HG02885 (cell line): Measurements from ENCODE around the gene UQCRHL.
"Not testable (repeated sequence)": the region's sequence is repeated elsewhere in the genome, so short reads cannot be mapped to it uniquely, and the experiment has no call there.

ENCODE experiments used
- ATAC-seq: cut with Tn5 transposase; IDR thresholded peaks from one replicate; pipeline ENCODE4 v1.9.1; 2021; ENCODE audit warnings: mild to moderate bottlenecking; ENCODE audit not compliant: unreplicated experiment, poor library complexity

UQCRHL gene

DNA sequence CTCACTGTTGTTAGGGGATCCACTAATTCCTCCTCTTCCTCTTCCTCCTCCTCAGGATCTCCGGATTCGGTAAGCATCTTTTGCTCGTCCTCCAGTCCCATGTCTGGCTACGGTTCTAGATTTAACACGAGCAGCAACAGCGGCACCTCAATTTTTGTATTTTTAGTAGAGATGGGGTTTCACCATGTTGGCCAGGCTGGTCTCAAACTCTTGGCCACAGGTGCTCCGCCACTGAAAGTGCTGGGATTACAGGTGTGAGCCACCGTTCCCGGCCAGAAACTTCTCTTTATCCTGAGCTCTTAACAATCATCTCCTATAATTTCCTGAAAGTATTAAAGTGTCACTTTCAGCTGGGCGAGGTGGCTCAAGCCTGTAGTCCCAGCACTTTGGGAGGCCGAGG, at the start of gene UQCRHL:
Gene UQCRHL (minus strand): TSS at position 101 of the 400 bp plus-strand sequence. CDS start 0 bp downstream, at position 101.
- ATAC-seq: not testable (repeated sequence)

DNA sequence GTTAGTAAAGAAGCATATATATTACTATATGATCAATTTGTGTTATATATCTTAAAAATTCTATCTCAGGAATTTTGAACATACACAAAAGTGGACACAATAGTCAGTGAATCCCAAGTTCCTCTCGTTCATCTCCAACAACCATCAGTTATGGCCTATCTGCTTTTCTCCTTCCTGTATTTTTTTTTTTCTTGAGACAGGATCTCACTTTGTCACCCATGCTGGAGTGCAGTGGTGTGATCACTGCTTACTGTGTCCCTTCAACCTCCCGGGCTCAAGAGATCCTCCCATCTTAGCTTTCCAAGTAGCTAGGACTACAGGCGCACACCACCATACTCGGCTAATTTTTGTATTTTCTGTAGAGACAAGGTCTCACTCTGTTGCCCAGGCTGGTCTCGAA, 49.4 kb upstream of the UQCRHL start:
- ATAC-seq: no peak

DNA sequence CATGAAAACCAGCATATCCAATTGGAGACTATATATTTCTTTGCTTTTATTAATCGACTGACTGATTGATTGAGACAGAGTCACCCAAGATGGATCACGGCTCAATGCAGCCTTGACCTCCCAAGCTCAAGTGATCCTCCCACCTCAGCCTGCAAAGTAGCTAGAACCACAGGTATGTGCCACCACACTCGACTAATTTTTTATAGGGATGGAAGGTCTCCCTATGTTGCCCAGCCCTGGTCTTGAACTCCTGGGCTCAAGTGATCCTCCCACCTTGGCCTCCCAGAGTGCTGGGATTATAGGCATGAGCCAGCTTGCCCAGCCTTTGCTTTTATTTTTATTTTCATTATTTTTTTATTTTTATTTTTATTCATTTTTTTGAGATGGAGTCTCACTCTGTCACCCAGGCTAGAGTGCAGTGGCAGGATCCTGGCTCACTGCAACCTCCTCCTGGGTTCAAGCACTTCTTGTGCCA, 45.4 kb upstream of the UQCRHL start:
- no peak for ATAC-seq

DNA sequence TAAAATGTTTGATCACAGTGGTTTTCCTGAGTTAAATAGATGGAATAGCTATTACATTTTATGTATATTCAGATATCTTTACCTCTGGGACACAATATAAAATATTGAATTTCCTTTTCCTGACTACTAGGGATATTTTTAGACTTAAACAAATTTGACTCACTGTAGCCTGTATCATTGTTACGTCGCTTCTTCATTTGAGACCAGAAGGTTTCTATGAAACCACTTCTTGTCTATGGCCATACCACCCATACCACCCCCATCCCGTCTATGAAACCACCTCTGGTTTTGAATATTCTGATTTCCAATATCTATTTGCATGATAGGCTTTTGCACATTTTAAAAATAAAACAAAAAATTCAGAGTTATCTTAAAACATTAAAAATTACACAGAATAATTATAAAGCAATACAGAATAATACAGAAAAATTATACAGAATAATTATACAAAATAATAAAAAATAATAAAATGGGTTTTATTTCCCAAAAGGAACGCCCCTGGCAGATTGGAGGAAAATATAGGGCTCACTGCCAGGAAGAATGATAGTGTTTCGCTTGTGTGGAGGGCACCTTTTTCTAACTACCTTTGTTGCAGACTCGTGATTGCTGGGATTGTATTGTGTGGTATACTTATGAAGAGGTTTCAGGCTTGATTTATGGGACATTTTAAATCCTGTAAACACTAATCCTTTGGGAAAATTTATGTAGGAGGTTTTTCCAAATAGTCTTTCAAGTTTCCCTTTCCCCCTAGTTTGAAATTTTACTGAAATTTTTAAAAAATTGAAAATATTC, 44.8 kb upstream of the UQCRHL start:
- ATAC-seq: no peak

DNA sequence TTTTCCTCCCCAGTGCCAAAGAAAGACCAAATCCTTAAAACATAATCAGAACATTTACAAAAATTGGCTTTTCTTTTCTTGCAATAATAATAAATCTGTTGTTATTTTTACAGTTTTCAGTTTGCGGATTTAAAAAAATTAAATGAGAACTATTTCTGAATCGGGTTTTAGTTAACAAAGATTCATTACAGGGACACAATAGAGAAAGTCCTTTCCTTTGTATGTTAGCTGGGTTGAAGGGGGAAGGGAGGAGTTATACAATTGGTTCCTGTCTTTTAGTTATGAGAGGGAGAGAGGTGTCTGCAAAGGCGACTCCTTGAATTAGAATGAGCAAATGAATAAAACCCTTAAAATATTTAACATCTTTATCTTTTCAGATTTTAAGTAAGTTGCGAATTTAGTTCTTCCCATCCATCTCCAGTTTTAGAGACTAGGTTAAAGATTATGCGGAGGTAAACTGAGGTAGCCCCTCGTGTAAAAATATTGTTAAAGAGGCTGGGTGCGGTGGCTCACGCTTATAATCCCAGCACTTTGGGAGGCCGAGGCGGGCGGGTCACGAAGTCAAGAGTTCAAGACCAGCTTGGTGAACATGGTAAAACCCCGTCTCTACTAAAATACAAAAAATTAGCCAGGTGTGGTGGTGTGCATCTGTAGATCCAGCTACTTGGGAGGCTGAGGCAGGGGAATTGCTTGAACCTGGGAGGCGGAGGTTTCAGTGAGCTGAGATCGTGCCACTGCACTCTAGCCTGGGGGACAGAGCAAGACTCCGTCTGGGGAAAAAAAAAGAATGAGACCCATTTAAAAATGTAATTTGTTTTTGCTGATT, 44.0 kb upstream of the UQCRHL start:
- ATAC-seq: no peak

DNA sequence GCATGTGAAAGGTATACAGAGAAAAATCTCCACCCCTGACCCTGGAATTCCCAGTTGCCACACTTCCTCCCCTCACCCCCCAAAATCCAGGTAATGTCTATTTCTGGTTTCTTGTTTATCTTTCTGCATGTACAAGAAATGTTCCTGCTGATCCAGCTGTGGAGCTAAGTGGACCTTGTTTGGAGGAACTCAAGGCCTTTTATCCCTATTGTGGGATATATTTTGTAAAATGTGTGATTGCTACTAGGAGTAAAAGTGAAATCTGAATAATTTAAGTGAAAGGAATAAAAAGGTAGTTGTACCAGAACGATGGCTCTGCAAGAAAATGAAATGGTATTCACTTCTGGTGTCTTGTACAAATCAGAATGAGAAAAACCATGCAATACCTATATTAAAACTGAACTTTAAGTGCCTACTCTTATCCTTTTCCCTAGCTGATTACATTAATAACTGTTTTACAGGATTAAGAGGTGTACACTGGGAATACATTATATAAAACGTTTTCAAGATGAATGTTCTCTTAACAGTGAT, 43.1 kb upstream of the UQCRHL start:
- no peak for ATAC-seq

DNA sequence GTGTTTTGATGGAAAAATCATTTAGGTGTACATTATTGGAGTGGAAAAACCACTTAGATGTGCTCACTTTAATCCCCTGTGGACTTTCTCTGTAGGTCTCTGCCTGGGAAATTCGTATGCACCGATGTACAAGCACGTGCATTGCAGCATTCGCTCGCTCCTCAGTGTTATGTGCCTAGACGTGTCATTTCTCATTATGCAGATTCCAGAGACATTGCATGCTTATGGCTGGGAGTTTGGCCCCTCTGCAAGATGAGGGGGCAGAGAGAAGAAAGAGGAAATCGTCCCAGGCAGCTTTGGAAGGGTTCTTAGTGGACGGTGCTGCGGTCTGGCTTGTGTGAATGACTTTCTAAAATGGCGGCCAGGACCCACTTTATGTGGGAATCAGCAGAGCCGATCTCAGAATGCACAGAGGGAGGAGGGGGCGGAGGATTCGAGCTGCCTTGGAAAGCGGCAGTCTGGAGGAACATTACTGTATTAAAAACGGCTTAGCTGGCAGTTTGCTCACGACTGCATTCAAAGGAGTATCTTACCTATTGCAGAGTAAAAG, 42.4 kb upstream of the UQCRHL start:
- ATAC-seq: no peak

DNA sequence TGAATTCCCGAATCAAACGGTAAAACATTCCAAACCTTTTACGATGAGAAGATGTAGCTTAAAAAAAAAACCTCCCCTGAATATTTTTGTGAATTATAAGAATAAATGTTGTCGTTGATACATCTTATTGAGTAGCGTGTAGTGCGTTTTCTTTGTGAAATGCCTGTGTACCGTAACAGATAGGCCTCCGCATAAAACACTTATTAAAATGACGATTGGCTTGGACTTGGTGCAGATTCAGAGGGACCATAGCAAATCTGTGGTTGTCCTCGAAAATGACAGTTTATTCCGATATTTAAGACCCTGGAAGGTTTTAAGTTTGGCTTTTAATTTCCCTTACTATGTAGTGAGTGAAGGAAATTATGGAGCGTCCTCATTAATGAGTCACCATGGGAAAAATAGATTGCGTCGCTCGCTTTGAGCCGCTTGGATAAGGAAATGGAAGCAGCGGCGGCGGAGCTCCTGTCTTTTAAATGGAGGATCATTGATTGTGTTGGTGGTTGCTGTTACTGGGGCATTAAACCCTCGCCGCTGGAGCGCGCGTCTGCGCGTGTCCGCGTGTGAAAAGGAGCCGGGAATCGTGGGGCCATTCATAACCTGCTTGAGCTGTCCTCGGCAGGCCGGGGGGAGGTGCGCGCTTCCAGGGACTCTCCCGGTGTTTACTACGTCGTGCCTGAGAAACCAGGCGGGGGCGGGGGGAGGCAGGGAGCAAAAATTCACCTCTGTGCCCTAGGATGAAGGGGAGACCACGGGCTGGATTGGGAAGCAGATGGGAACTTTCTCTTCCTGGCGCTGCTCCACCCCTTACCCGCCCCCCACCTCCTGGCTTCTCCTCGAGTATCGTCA, 41.7 kb upstream of the UQCRHL start:
- ATAC-seq: no peak

DNA sequence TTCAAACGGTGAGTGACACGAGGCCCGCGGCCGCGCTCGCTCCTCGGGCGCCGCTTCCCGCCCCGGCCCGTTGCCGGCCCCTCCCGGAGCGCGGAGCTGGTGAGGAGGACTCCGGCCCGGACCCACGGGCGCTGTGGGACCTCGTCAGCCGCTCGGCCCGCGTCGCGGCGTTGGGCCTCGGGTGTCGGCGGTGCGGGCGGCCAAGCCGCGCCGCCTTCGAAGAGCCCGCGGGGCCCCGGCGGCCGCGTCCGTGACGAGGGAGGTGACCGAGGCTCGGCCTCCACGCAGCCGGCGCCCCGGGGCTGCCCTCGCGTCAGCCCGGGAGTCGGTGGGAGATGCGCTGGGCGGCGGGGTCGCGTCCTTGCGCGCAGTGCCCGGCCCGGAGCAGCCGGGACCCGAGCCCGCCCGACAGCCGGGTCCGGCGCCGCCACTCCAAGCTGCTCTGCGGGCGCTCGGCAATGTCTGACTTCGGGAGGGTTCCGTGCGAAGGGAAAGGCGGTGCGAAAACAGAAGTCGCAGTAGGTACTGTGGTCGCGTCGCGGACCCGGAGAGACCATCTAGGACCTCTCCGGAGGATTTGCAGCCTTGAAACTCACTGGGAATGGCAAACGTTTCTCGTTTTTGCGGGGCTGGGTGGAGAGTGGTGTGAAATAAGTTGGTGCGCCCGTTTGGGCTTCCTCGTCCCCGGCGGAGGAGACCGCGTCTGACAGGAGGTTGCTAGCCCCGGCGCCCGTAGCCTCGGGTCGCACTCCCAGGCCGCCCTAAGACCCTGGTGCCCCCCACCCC, 40.9 kb upstream of the UQCRHL start:
- ATAC-seq: peak; percentile 17

DNA sequence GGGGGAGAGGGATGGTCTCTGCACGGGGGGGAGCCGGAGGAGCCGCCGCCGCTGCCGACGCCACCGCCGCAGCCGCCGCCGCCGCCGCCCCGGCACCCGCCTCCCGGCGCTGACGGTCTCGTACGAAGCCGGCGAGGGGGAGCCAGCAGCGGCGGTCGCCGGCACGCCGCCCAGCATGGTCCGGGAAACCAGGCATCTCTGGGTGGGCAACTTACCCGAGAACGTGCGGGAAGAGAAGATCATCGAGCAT, 40.4 kb upstream of the UQCRHL start:
- no peak for ATAC-seq

DNA sequence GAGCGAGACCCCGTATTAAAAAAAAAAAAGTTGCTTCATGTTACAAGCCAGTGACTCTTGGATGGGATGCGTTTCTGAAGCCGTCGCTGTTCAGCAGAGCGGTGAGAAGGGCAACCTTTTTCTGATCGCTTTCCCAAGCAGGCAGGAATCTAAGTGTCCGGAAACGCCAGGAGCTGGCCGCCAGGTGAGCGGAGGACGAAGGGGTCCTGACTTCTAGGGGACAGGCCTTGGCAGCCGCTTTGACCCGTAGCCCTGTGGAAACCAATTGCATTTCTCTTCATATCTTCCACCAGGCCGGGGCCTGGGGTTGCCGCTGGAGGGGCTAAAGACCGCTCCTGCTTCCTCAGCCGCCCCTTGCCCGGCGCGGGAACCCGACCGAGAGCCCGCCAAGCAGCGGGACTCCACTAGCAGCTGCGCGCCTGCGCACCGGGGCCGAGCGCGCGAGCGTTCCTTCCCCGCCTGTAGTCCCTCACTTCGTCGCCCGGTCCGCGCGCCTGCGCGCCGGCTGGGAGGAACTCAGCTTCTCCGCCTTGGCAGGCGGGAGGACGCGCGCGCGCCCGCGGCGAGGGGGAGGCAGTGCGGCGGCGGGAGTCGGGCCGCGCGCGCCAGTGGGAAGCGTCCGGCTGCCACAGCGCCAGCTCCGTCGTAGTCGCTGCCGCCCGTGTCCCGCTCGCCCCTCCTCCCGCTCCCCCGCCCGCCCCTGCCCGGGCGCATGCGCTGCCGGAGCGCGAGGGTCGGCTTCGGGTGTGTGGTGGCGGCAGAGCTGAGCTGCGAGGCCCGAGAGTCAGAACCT, 39.8 kb upstream of the UQCRHL start, which contains the start of gene SPEN:
Gene SPEN (plus strand): TSS at position 608 of the 793 bp plus-strand sequence. CDS start 361 bp downstream, outside the sequence.
- ATAC-seq: peak; percentile 67

DNA sequence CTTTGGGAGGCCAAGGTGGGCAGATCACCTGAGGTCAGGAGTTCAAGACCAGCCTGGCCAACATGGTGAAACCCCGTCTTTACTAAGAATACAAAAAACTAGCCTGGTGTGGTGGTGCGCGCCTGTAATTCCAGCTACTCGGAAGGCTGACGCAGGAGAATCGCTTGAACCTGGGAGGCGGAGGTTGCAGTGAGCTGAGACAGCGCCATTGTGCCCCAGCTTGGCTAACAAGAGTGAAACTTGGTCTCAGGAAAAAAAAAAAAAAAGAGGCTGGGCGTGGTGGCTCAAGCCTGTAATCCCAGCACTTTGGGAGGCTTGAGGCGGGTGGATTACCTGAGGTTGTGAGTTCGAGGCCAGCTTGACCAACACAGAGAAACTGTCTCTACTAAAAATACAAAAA, 38.6 kb upstream of the UQCRHL start:
- not testable (repeated sequence) for ATAC-seq

DNA sequence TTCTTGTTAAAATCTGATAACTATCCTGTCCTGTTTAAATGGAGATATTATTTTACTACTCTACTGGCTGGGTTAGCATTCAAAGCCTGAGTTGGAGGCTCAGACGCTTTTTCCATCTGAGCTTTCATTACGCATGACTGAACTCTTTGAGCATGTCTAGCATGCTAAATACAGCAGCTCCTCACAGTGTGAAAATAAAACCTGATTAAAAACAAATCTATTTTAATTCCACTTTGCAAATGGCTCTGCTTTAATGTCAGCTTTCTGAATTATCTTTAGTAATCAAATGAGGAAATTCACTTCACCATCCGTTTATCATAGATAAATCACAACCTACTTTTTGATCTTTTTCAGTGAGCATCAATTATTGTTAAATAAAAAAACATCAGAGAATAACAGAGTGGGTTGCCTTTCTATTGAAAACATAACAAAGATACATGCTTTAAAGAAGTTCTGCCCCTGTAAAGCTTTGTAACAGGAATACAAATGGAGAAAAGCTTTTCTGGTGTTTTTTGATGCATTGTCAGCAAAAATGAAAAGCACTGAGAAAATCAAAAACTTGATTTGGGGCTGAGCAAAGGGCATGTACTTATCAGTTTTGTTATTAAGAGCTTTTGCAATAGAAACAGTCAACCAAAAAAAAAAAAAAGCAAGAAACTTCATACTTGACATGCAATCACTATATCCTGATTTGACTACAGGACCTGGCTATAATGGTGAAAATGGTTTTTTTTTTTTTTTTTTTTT, 36.5 kb upstream of the UQCRHL start:
- ATAC-seq: no peak

DNA sequence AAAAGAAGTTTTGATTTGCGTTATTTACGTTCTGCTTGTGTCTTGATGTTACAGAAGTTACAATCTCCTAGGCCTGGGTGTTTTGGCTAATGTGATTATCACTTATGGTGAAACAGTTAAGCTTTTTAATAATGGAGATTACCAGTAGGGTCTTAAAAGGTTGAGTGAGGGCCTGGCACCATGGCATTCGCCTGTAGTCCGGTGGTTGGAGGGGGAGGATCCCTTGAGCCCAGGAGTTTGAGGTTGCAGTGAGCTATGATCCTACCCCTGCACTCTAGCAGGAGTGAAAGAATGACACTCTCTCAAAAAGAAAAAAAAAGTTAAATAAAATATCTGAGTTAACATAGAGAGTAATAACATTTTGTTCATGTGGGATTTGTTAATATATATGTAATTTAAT, 31.3 kb upstream of the UQCRHL start:
- ATAC-seq: no peak

DNA sequence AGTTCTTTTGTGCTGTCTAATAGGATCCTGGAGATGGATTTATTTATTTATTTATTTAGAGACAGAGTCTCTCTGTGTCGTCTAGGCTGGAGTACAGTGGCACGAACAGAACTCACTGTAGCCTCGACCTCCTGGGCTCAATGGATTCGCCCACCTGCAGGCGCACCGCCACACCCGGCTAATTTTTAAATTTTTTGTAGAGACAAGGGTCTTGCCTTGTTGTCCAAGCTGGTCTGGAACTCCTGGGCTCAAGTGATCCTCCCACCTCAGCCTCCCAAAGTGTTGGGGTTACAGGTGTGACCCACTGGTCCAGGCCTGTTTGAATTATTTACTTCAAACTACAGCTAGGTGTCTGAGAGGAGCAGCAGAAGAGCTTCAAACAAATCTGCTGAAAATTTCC, 30.5 kb upstream of the UQCRHL start:
- ATAC-seq: no peak

DNA sequence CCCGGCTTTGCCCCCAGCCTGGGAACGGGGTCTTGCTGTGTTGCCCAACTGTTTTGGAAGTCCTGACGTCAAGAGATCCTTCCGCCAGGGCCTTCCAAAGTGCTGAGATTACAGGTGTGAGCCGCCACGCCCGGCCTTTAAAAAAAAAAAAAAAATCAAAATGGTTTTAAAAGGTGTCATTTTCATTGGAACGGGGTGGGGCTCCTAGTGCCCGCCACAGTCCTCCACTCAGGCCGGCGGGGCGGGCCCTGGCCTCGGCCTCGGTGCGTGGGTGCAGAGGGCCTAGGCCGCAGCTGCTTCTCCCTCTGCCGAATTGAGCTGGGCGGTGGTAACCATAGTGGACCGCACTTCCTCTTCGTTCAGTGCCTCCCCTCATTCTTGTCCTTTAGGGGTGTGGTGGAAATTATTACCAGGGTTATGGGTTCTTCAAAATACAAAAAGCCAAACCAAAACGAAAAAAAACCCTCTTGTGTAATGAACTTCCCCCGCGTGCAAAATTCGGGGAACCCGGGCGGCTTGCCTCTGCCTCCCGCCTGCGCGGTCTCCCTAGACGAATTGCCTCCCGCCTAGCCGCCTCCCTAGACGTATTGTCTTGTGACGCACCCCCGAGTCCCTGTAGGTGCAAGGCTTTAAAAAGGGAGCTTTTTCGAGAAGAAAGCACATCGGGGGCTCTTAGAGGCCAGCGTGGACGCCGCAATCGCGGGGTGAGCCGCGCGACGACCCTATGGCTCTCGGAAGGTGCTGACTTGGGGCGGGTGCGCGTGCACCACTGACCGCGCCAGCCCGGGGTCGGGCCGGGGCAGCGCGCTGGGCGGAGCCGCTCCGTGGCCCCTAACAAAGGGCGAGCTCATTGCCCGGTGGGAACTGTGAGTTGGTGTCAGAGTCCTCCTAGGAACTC, 29.6 kb upstream of the UQCRHL start:
- ATAC-seq: no peak

DNA sequence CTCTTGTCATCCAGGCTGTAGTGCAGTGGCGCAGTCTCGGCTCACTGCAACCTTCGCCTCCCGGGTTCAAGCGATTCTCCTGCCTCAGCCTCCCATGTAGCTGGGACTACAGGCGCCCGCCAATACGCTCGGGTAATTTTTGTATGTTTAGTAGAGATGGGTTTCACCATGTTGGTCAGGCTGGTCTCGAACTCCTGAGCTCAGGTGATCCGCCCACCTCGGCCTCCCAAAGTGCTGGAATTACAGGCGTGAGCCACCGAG, 29.0 kb upstream of the UQCRHL start:
- not testable (repeated sequence) for ATAC-seq
